AG09319 (cell line): Measurements from ENCODE around the gene ICAM4.
"Not testable (repeated sequence)": the region's sequence is repeated elsewhere in the genome, so short reads cannot be mapped to it uniquely, and the experiment has no call there.

Source experiments
- DNase-seq: peaks from one replicate; pipeline ENCODE4 v3.0.0-alpha.2; 2010; ENCODE audit warnings: low read depth; ENCODE audit errors: extremely low read depth
- TF ChIP-seq, protein P1 (sequence below): IDR thresholded peaks from 2 replicates; pipeline ENCODE4 v1.5.1; 2011; ENCODE audit warnings: low read depth, mild to moderate bottlenecking, inconsistent platforms, low read length, moderate library complexity

ICAM4 gene

DNA sequence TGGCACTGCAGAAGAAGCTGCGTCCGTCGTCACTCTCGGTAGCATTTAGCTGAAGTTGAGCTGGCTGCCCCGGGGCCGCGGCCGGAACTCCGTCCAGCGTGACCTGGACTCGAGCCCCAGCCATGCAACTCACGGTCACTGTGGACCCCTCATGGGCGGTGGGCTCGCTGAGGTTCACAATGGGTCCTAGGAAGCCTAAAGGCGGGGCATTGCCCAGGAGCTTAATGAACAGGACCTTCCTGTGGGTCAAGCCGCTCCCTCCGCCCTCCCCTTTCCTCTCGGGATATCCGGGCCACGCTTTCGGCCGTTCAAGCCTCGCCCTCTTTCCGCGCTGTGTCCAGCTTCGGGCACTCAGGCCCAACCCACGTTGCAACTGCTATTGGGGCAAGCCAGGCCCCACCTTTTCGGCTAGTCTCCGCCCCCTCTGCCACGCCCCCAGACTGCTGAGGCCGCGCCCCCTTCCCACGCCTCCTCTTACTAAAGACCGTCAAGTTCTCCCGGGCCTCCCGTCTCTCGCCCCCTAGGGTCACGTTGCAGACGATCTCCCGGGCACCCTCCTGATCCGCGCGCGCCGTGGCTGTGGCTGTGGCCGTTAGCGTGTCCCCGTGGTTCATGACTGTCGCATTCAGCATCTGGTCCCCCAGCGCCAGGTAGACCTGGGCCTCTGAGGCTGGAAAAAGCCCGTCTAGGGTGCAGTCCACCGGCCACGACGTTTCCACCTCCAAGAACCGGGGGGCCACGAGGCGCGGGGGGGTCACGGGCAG is 48.0 kb downstream of the ICAM4 start:
- peak; percentile 85 for DNase-seq
- TF ChIP-seq, protein P1, sequence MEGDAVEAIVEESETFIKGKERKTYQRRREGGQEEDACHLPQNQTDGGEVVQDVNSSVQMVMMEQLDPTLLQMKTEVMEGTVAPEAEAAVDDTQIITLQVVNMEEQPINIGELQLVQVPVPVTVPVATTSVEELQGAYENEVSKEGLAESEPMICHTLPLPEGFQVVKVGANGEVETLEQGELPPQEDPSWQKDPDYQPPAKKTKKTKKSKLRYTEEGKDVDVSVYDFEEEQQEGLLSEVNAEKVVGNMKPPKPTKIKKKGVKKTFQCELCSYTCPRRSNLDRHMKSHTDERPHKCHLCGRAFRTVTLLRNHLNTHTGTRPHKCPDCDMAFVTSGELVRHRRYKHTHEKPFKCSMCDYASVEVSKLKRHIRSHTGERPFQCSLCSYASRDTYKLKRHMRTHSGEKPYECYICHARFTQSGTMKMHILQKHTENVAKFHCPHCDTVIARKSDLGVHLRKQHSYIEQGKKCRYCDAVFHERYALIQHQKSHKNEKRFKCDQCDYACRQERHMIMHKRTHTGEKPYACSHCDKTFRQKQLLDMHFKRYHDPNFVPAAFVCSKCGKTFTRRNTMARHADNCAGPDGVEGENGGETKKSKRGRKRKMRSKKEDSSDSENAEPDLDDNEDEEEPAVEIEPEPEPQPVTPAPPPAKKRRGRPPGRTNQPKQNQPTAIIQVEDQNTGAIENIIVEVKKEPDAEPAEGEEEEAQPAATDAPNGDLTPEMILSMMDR: peak; percentile 14

DNA sequence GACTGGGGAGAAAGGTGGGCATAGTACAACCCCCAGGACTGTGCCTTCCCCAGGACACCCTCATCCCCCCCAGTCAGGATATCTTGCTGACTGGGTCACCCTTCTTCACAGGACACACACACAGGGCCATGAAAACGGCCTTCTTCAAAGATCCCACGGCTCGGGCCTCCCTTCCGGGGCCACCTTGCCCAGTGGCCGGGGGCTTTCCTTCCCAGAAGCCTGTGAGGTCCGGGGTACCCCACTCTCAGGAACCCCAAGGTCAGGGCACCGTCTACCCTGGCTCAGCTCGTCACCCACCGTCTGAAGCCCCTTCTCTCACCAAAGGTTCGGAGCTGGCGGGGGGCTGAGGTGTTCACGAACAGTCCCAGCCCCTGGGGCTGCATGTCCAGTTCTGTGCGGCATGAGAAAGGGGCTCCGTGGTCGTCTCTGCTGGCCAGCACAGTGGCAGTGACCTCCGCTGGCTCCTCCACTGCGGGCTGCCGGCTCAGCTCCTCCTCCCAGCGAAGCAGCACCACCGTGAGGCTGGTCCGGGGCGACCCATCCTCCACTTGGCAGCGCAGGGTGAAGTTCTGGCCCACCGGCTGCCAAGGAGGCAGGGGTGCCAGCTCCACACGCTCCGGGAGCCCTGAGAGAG is 48.7 kb downstream of the ICAM4 start:
- DNase-seq: no peak
- TF ChIP-seq, protein P1: no peak

DNA sequence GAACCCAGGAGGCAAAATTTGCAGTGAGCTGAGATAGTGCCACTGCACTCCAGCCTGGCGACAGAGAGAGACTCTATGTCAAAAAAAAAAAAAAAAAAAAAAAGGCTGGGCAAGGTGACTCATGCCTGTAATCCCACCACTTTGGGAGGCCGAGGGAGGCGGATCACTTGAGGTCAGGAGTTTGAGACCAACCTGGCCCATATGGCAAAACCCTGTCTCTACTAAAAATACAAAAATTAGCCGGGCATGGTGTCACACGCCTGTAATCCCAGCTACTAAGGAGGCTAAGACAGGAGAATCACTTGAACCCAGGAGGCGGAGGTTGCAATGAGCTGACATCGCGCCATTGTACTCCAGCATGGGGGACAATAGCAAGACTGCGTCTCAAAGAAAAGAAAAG is 50.0 kb downstream of the ICAM4 start:
- not testable (repeated sequence) for DNase-seq
